Measurements from ENCODE around the gene OR10H3.

The OR10H3 gene

DNA sequence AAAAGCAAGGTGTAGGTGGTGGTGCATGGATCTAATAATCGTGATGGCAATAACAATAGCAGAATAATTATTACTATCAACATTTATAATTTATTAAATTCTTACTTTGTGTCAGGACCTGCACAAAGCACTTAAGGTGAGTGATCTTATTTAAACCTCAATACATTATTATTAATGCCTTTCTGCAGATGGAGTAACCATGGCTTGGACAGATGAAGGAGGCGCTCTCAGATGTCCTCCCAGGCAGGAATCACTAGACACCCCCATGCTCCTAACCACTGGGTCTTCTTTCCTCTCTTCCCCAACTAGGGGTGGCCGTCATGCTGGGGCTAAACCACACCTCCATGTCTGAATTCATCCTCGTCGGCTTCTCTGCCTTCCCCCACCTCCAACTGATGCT, 10.1 kb upstream of the OR10H3 start, which contains the start of gene OR10H2:
TSS of gene OR10H2 (plus strand) at position 301 of the 400 bp plus-strand sequence. CDS start at position 321, 20 bp downstream.
- Histone ChIP-seq H2AFZ (no peak within 1 kb of the TSS), H3K4me1 (no peaks in the 10 kb centered on the region), H3K27ac (no peak within 1 kb of the TSS), H3K9me3 (ENCODE audit: control insufficient read depth, low read length) (no peaks in the 10 kb centered on the region), H3K9ac (no peak within 1 kb of the TSS), H3K4me2 (ENCODE audit: low read length) (no peak within 1 kb of the TSS), H3K27me3 (ENCODE audit: control insufficient read depth, insufficient read depth, low read length) (no peaks in the 10 kb centered on the region), H3K36me3 (ENCODE audit: control insufficient read depth, insufficient read depth, low read length) (no peaks in the 10 kb centered on the region), H3K79me2 (no peaks in the 10 kb centered on the region), H3K4me3 (ENCODE audit: low read depth, low read length) (no peak within 1 kb of the TSS)
- no peak for TF ChIP-seq CTCF (IDR thresholded peaks at IDR 0.05)

DNA sequence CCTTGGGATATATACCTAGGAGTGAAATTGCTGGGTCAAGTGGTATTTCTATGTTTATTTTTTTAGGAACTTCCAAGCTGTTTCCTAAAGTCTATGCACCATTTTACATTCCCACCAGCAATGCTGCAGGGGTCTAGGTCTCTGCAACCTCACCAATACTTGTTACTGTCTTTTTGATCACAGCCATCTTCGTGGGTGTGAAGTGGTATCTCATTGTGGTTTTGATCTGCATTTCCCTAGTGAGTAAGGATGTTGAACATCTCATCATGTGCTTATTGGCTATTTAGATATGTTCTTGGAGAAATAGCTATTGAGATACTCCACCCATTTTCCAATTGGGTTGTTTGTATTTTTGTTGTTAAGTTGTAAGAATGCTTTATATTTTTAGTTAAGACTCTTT, 7.2 kb upstream of the OR10H3 start:
- H3K9ac ChIP-seq, result no peak overlapping the region
- H3K4me2 ChIP-seq (ENCODE audit: low read length), result no peak overlapping the region
- H3K9me3 ChIP-seq (ENCODE audit: control insufficient read depth, low read length), result no peaks in the 10 kb centered on the region
- H2AFZ ChIP-seq, result no peak overlapping the region
- no peaks in the 10 kb centered on the region for H3K36me3 ChIP-seq (ENCODE audit: control insufficient read depth, insufficient read depth, low read length)
- no peaks in the 10 kb centered on the region for H3K4me1 ChIP-seq
- no peaks in the 10 kb centered on the region for H3K79me2 ChIP-seq
- H3K4me3 ChIP-seq (ENCODE audit: low read depth, low read length), result no peak overlapping the region
- no peaks in the 10 kb centered on the region for H3K27me3 ChIP-seq (ENCODE audit: control insufficient read depth, insufficient read depth, low read length)
- TF ChIP-seq CTCF (IDR thresholded peaks at IDR 0.05), result no peak
- no peak overlapping the region for H3K27ac ChIP-seq

- Histone ChIP-seq H2AFZ (no peak overlapping the region), H3K4me1 (no peaks in the 10 kb centered on the region), H3K4me2 (ENCODE audit: low read length) (no peak overlapping the region), H3K36me3 (ENCODE audit: control insufficient read depth, insufficient read depth, low read length) (no peaks in the 10 kb centered on the region), H3K4me3 (ENCODE audit: low read depth, low read length) (no peak overlapping the region), H3K9ac (no peak overlapping the region), H3K27ac (no peak overlapping the region), H3K27me3 (ENCODE audit: control insufficient read depth, insufficient read depth, low read length) (no peaks in the 10 kb centered on the region), H3K79me2 (no peaks in the 10 kb centered on the region), H3K9me3 (ENCODE audit: control insufficient read depth, low read length) (no peaks in the 10 kb centered on the region)
- TF ChIP-seq CTCF (IDR thresholded peaks at IDR 0.05), result no peak
Measured at GRCh38 chr19:15732388-15732787, 5.4 kb upstream of the OR10H3 start.

GRCh38 chr19:15733895-15734294, 3.9 kb upstream of the OR10H3 start:
- Histone ChIP-seq H3K4me2 (ENCODE audit: low read length) (no peak overlapping the region), H3K9ac (no peak overlapping the region), H3K27me3 (ENCODE audit: control insufficient read depth, insufficient read depth, low read length) (no peaks in the 10 kb centered on the region), H3K27ac (no peak overlapping the region), H3K9me3 (ENCODE audit: control insufficient read depth, low read length) (no peaks in the 10 kb centered on the region), H3K79me2 (no peaks in the 10 kb centered on the region), H2AFZ (no peak overlapping the region), H3K36me3 (ENCODE audit: control insufficient read depth, insufficient read depth, low read length) (no peaks in the 10 kb centered on the region), H3K4me1 (no peaks in the 10 kb centered on the region), H3K4me3 (ENCODE audit: low read depth, low read length) (no peak overlapping the region)
- no peak for TF ChIP-seq CTCF (IDR thresholded peaks at IDR 0.05)

GRCh38 chr19:15740785-15741184, 3.0 kb downstream of the OR10H3 start:
- no peaks in the 10 kb centered on the region for H3K36me3 ChIP-seq (ENCODE audit: control insufficient read depth, insufficient read depth, low read length)

More at GRCh38 chr19:15740785-15741184, 3.0 kb downstream of the OR10H3 start:
- H3K79me2 ChIP-seq, result no peaks in the 10 kb centered on the region
- H3K9ac ChIP-seq, result no peak overlapping the region
- TF ChIP-seq CTCF (IDR thresholded peaks at IDR 0.05), result no peak
- no peak overlapping the region for H3K4me3 ChIP-seq (ENCODE audit: low read depth, low read length)
- H3K27me3 ChIP-seq (ENCODE audit: control insufficient read depth, insufficient read depth, low read length), result peaks cover 6% of the 10 kb centered on the region
- H3K4me2 ChIP-seq (ENCODE audit: low read length), result no peak overlapping the region
- no peaks in the 10 kb centered on the region for H3K4me1 ChIP-seq
- H2AFZ ChIP-seq, result no peak overlapping the region
- H3K27ac ChIP-seq, result no peak overlapping the region
- H3K9me3 ChIP-seq (ENCODE audit: control insufficient read depth, low read length), result no peaks in the 10 kb centered on the region
